NCI-H1436 (cell line): ENCODE measurements around the gene SHB.

Experiments used
- DNase-seq: peaks from one replicate; lab custom pipeline; 2025; lab: John Stamatoyannopoulos, UW

Gene SHB

GRCh38 chr9:38042626-38043357, 26.2 kb downstream of the SHB start:
- DNase-seq: no peak

DNA sequence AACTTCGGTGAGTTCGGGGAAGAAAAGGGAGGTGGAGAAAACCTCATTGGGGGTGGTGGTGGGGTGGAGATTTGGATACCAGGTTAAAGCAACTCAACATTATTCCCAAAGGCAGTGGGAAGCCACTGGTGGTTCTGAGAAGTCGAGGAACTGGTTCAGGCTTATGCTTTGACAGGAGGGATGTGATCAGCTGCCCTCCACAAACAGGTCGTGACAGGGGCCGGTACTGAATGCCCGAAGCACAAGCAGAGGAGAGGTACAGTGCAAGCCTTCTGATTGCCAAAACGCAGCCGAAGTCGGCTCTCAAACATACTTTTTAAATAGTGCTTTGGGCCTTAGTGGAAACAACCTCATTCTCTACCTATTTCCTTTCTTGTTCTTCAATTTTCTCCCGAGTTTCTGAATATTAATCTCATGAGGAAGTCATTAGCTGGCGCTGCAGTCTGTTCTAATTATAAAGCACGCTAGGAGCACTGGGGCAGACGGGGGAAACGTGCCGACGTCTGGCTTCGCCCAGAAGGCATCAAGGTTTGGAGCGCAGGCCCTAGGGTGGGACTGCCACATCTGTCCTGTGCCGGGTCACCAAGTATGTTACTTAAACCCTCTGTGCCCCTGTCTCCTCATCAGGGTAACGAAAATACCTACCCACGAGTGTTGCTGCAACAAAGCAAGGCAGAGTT, 27.3 kb downstream of the SHB start:
- no peak for DNase-seq

DNA sequence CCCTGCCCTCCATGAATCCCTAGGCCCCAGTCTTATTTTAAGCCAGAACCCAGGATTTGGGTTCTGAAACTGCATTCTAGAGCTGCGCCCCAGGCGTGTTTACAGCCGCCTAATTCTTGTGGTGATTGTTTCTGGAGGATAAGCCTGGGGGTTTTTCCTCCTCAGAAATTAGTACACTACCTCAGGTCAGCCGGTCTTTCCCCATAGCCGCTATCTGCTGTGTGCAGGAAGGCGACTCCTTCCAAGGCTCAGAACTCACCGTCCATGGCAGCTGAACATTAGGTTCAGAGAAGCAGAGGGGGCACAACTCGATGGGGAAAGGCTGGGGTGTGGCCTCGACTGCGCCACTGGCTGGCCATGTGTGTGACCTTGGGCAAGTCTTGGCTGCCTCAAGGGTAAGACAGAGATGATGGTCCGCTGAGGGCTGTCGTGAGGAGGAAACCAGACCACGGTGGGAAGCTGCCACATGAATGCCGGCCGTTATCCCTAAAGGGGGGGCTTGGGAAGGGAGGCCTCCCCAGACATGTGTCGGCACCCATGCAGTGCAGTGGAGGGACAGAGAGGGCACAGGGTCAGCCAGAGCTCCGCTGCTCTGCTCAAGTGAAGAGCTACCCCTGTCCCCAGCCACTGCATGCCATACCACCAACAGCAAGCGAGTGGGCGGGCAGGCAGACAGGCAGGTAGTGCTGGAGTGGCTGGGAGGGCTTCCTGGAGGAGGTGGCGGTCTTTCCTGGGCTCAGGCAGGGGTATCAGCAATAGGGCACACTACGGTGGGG, 28.9 kb downstream of the SHB start:
- DNase-seq: no peak

GRCh38 chr9:38039090-38039906, 29.7 kb downstream of the SHB start:
- DNase-seq: no peak

DNA sequence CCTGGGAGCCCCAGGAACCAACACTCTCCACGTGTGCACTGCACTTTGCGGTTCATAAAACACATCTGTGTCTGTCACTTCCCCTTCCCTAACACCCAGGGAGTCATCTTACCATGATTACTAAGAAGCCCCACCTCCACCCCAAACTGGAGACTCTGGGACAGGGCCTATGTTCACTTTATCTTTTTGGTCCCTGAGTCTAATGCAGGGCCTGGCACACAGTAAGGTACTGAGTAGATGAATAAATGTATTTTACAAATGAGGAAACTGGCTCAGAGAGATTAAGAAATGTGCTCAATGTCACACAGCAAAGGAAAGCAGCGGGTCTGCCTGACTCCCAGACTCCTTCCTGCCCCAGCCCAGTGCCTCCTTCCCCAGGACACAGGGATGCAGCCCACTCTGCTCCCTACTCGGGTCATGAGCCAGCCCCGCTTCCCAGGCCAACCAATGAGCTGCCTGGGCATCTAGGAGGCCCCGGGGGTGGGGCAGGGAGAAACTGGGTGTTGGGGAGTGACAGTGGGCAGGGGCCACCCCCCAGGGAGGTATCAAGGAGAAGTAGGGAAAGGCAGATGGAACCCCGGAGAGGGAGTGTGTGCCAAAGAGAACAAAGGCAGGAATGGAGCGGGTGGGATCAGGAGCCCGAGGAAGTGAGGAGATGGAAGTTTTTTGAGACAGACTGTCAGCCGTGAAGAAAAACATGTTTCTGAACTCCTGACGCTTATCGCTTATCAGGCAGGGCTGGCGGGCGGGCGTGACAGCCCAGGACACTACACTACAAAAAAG, 30.5 kb downstream of the SHB start:
- no peak for DNase-seq

DNA sequence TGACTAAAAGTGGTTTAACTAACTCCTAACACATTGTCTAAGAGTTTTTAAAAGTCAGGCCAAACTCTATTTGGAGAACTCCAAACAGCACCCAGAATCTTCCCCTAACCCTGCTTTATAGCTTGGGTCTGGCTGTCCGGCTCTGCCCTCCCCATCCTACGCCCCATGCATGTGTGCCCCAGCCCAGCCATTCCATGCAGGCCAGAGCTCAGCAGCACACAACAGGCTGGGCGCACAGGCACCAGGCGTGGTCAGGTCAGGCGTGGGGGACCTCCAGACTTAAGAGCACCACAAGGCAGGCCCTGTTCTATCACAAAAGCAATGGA, 31.1 kb downstream of the SHB start:
- DNase-seq: no peak

GRCh38 chr9:38036359-38037084, 32.5 kb downstream of the SHB start:
- no peak for DNase-seq

DNA sequence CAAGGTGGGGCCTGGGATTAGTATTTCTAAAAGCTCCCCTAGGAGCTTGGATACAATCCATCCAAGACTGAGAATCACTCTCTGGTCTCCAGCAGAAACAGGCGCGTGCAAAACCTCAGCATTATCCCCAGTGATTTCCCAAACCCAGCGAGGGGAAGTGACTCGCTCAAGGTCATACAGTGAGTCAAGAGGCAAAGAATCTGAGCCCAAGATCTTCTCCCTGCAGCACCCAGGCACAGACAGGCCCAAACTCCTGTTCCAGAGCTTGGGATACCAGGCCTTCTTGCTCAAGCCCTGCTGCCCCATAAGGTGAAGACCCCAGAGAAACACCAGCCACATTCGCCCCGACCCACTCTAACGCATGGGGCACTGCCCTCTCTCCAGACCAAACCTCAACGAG, 33.2 kb downstream of the SHB start:
- DNase-seq: no peak

- DNase-seq: no peak
Observed at GRCh38 chr9:38033941-38034340, 35.1 kb downstream of the SHB start.

- DNase-seq: no peak
Observed at GRCh38 chr9:38032266-38033110, 36.5 kb downstream of the SHB start.

DNA sequence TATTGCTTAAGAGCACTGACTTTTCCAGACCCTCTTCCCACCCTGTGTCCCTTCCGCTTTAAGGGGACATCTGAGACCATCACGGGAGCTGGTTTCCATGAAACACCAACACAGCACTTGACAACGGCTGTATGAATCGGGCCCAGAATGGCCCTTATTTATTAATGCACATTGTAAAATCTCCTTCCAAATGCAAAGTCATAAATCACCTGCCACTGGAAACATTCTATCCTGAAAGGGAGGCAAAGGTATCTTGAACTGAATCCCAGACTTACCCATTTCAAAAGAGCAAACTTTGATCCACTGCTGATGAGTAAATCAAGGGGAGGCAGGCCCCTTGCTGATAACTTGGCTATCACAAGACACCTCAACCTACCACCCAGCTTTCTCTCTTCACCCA, 37.4 kb downstream of the SHB start:
- no peak for DNase-seq

DNA sequence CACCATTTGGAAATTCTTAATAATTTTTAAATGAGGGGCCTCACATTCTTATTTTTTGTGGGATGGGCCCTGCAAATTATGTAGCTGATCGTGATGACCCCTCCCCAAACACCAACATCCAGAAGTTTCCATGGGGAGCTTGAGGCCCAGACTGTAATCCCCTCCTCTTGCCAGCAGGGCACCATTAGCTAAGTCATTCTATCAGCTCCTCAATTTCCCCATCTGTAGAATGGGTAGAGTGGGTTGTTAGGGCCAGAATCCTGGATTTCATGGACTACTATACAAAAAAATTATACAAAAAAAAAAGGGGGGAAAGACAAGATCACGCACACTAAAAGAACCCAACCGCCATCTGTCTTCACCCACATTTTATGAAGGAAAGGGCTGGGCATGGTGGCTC, 38.4 kb downstream of the SHB start:
- DNase-seq: no peak

- DNase-seq: no peak
Observed at GRCh38 chr9:38029915-38030638, 39.0 kb downstream of the SHB start.

- DNase-seq: no peak
Observed at GRCh38 chr9:38027714-38028113, 41.3 kb downstream of the SHB start.

GRCh38 chr9:38026840-38027527, 42.0 kb downstream of the SHB start:
- DNase-seq: peak; percentile 64

- peak; percentile 94 for DNase-seq
Observed at GRCh38 chr9:38026021-38026809, 42.8 kb downstream of the SHB start.

GRCh38 chr9:38025166-38025565, 43.9 kb downstream of the SHB start:
- no peak for DNase-seq
